NCI-H1105 (cell line): ENCODE results near the gene SMG9.

ENCODE experiments used
- DNase-seq: peaks from one replicate; lab custom pipeline; 2025; lab: John Stamatoyannopoulos, UW

Gene SMG9, protein sequence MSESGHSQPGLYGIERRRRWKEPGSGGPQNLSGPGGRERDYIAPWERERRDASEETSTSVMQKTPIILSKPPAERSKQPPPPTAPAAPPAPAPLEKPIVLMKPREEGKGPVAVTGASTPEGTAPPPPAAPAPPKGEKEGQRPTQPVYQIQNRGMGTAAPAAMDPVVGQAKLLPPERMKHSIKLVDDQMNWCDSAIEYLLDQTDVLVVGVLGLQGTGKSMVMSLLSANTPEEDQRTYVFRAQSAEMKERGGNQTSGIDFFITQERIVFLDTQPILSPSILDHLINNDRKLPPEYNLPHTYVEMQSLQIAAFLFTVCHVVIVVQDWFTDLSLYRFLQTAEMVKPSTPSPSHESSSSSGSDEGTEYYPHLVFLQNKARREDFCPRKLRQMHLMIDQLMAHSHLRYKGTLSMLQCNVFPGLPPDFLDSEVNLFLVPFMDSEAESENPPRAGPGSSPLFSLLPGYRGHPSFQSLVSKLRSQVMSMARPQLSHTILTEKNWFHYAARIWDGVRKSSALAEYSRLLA

DNA sequence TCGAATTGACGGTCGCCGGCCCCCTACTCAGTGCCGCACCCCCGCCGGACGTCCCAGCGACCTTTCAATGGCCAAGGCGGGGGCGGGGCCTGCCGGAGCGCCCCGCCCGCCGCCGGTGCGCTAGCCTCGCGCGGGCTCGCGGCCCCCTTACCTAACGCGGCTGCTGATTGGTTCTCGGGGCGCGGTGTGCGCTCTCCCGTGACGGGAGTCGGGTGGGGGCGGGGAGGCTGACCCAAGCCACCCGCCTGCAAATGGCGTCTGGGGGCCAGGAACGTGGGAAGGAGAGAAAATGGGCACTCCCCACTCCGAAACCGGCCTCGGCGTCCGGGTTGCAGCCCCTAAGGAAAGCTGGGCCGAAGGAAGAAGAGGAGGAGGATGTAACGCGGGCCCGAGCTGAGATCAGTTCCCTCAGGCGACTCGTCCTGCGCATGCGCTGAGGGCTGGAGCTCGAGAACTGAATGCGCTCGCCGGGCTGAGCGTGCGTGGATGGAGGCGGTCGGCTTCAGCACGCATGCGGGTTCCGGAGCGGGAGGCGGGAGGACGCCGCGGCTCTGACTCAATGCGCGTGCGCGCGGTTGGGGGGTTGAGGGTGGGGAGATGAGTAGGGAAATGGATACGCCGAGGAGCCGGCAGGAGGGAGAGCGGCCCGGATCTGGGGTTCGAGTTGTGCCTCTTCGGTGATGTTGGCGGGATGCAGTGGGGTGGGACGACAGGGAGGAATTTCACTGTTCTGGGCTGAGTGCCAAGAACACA lies at the start of gene SMG9:
SMG9 (minus strand) TSS at position 460 of the 753 bp plus-strand sequence. CDS start 4,221 bp downstream, outside the sequence.
- peak; percentile 96 for DNase-seq

DNA sequence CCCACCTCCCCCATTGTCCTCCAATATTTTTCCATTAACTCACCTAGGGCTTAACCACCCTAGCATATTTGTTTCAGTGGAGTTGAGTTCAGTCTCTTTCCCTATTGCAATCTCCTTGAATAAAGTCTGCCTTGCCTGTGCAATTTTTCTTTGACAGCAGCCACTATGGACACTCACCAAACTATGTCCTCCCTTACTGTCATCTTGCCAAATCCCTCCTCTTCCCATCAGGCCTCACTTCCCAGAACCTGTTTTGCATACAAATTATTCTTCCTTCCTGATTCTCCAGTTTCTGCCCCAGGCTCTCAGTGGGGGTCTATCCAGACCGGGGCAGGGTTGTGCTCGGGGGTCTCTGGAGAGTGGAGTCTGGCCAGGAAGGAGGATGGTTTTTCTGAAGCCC lies 49.7 kb upstream of the SMG9 start:
- no peak for DNase-seq

DNA sequence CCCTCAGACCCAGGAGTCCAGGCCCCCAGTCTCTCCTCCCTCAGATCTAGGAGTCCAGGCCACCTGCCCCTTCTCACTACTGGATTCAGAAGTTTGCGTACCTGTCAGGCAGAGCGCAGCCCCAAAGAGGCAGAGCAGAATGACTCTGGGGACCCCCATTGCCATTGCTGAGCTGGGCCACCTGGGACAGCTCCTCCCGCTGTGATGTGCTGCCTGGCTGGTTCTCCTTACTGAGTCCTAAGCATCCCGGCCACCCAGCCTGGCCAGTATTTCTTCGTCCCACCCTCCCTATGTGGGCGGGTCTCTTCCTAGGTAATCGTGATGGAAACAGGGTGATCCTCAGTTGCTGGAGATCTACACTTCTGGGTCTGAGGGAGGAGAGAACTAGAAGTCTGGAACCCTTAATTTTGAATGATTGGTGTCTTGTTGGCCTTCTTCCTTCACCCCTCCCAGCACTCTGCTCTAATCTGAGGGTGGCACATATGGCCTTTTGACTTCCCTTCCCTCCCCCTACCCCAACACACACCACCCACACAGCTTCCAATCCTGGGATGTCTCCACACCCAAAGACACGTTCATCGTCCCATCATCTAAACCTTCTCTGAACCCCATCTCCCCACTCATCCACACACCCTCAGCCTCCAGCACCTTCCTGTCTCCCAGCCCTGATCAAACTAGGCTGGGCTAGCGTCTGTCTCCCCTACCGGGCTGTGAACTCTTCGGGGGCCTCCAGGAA lies 47.6 kb upstream of the SMG9 start, which contains the start of gene LYPD5:
LYPD5 (minus strand) TSS at position 232 of the 736 bp plus-strand sequence; CDS start at position 165, 67 bp downstream.
- DNase-seq = no peak

DNA sequence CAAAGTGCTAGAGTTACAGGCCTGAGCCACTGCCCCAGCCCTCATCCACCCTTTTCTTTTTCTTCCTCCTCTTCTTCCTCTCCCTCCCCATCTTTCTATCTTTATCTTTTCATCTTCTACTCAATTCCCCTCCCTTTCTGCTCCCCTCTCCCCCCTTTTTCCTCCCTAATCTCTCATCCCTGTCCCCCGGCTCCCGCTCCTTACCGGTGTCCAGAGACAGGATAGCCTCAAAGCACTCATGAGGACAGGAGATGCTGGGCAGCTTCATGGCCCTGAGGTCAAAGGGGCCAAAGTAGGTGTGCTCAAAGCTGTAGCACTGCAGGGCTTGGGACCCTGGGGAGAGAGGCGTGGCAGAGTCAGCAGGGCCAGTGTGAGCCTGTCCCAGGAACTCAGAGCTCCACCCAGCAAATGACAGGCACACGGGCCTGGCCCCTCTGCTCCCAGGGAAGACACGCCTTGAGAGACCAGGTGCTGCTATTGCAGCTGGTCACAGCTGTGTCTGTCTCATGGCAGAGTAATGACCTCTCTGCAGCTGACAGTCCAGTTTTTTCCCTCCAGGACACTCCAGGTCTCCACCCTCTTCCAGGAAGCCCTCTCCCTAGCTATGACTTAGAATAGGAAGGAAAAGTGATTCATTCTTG lies 44.9 kb upstream of the SMG9 start:
- DNase-seq = no peak

DNA sequence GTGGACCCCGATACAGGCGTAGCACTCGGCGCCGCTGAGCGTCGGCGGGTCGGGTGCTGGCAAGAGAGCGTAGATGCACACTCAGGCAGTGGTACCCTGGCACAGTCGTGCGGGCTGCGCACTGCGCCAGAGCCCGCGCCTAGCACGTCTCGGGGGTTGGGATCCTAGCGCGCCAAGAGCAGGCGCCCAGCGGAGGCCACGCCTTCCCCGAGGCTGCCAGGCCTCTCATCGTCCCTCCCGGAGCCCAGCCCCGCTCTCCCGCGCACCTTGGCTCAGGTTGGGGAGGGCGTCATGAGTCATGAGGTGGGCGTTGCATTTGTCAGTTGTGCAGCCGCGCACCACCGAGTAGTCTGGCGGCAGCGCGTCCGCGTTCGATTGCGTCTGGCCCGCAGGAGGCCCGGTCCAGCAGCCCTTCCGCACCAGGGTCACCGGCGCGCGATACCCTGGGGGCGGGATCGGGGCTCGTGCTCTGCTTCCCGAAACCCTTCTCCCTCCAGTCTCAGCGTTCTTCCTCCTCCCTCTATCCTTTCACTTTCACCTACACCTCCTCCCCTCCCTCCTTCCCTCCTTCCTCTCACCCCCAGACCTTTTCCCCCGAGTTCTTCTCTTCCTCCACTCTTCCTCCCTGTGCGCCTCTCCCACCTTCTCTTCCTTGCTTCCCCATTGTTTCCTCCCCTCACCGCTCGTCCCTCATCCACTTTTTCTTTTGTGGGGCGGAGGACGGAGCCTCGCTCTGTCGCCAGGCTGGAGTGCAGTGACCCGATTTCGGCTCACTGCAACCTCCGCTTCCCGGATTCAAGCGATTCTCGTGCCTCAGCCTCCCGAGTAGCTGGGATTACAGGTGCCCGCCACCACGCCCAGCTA lies 44.0 kb upstream of the SMG9 start:
- no peak for DNase-seq

DNA sequence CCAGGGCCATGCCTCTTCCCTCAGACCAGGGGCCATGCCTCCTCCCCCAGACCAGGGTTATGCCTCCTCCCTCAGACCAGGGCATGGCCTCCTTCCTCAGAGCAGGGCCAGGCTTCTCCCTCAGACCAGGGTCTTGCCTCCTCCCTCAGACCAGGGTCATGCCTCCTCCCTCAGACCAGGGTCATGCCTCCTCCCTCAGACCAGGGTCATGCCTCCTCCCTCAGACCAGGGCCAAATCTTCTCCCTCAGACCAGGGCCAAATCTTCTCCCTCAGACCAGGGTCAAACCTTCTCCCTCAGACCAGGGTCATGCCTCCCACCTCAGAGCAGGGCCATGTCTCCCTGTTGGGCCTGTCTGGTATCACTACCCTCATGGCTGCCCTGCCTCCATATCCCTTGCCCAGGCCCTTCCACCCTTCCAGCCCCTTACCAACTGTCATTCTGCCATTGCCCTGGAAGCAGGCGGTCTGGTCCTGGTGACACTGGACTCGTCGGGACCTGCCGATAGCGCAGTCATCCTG lies 43.3 kb upstream of the SMG9 start:
- no peak for DNase-seq

DNA sequence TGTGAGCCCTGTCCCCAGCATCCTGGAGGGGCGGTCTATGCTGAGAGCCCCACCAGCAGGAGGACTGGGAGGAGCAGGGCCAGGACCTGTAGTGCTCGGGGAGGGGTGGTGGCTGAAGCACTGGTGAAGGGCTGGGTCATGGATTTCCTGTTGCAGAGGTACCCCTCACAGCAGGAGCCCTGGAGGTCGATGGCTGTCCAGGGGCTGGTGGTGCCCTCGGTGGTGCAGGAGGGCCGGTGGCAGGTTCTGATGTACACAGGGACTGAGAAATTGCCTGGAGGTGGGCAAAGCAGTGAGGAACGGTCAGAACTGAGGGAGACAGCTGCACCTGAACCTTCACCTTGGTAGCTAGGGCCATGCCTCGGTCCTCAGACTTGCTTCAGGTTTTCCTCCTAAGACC lies 42.8 kb upstream of the SMG9 start:
- no peak for DNase-seq

DNA sequence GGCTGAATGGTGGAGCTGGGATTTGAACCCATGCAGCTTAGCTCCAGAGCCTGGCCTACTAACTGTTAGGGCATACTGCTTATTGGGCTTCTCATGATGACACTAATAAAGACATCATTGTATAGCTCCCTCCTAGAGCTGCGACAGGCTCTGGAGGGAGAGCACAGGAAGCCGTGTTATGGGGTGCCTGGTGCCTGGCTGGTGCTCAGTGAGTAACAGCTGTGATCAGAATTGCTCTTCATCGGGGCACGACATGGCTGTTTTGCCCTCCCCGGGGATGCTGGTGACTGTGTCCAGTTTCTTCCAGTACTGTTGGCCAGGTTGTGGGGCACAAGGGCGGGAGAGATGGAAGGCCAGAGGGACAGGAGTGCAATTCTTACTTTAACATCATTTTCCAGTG lies 42.4 kb upstream of the SMG9 start:
- DNase-seq = no peak

DNA sequence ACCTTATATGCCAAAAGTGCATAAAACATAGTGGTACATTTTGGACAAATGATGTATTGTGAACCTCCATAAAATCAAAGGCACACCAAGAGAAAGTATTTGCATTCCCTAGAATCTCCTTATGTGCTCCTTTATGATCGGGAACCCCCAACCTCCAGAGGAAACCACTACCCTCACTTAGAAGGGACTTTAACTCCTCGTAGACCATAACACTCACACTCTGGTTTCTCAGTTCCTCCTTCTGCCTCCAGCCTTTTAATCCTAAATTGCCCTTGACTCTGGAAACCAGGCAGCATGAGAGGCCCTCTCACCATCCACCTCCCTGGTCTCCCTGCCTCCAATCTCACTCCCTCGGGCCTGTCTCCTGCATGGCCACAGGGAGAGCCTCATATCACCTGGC lies 35.8 kb upstream of the SMG9 start:
- DNase-seq = no peak

DNA sequence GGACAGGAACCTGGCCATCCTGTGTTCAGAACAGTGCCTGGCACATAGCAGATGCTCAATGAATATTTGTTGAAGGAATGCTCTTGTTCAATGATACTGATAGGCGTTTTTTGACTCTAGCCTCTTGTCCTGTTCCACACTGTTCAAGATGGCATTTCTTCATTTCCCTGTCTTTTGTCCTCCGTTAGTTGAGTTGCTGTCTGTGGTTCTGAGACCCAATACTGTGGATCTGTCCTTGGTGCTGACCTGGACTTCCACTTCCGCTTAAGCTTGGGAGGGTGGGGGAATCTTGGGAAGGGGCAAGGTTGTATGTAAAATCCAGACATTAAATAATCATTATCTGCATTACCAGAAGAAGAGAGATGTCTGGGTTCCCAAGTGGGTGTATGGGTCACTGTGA lies 34.3 kb upstream of the SMG9 start:
- DNase-seq = no peak

DNA sequence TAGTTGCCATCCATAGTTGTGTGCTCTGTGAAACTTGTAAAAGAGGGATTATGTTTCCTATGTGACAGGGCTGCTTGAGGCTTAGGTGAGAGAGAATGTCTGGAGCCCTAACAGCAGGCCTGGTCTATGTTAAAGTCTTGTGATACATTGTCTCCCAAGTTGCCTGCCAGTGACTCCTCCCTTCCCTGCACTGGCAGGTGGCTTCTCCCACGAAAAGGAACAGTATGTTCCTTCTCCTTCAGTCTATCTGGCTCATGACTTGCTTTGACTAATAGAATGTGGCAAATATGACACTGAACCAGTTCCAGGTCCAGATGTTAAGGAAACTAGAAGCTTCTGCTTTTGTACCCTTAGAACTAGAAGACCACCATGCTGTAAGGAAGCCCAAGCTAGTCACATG lies 31.9 kb upstream of the SMG9 start:
- DNase-seq = no peak

DNA sequence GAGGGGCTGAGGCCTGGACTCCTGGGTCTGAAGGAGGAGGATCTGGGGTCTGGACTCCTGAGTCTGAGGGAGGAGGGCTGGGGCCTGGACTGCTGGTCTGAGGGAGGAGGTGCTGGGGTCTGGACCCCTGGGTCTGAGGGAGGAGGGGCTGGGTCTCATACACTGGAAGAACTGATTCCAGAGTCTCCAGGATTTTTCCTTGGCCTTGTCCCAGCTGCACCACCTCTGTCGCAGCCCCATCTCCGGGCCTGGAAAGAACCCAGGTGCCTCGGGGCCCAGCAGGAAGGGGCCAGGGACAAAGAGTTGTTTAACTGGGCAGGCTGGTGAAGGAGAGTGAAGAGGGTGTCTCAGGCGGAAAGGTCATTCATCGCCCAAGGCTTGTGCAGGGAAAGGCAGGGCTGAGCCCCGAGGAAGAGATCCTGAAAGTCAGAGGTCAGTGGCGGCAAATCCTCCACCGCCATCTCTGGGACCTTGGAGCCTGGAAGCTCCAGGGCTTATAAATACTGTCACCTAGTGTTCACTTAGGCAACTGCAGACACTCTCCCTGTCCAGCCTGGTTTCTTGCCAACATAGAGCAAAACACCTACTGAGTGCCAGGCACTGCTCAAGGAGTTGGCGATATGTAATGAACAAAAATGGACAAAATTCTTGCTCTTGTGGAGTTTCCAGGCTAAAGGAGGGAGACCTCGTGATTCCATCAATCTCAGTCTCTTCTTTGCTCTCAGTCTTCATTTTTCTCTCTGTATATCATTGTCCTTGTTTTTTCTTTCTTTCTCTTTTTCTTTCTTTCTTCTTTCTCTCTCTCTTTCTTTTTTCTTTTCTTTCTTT lies 30.4 kb upstream of the SMG9 start:
- peak; percentile 64 for DNase-seq

DNA sequence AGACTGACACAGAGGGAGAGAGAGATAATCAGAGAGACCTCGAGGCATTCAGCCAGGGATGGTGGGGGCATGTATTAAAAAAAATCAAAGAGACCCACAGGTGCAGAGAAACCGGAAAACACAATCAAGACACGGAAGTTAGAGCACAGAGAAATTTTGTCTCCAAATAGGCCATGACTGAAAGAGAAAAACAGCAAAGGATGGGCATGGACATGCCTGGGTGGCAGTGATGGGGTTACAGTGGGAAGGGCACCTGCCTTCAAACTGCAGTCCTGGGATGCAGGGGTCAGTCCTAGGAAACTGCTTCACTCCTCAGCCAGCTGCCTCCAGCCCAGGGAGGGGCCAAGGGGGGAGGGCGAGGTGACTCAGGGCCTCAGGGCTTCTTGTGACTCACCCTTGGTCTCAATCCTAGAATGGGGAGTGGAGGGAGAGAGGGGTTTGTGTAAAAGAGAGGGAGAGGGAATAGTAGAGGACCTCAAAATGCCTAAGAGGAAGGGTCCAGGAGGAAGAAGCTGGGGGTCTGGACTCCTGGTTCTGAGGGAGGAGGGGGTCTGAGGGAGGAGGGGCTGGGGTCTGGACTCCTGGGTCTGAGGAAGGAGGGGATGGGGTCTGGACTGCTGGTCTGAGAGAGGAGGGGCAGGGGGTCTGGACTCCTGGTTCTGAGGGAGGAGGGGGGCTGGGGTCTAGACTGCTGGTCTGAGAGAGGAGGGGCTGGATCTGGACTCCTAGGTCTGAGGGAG lies 29.6 kb upstream of the SMG9 start:
- DNase-seq = no peak

DNA sequence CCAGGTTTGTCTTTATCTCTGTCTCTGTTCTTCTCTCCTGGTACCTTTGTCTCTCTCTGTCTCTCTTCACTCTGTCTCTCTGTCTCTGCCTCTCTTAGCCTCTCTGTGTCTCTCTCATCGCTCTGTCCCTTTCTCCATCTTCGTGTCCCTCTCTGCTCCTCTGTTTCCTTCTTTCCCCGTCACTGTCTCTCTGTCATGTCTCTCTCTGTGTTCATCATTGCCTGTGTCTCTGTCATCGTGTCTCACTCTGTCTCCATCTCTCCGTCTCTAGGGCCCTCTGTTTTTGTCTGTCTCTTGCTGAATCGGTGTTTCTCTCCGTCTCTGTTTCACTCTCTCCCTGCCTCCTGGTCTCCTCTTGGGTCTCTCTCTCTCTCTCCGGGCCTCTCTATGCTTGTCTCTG lies 28.9 kb upstream of the SMG9 start:
- DNase-seq = no peak

DNA sequence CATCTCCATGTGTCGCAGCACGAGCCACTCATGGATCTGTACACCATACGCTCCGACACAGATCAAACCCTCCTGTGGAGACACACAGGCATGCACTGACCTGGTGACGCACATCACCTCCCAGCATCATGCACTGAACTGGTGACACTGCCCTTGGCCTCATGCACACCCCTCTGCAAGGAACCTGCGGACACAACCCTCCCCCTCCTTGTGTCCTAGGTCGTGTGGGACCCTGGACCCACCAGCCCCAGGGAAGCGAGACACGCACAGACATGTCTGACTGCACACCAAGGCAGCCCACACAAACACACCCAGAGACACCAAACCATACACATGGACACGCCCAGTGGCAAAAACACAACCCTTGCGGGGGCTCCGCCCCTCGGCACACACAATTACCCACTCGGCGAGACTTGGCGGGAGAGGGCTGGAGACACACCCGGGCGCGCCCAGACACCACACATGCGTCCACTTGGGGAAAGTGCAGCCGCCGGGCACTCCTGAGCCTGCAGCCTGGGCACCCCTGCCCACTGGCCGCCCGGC lies 28.0 kb upstream of the SMG9 start:
- no peak for DNase-seq

DNA sequence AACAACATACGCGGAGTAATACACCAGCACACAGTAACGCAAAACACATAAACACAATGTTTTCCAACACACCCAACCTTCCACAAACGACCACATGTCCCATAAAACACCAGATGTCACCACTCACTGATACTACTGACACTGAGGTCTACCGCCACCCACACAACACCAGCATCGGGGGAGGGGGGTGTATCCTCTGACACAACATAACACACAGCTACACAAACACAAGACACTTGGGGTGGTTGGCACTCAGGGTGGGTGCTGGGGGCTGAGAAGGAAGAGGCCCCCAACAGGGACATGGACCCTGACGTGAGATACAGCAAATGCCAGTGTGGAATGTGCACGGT lies 27.5 kb upstream of the SMG9 start:
- no peak for DNase-seq

DNA sequence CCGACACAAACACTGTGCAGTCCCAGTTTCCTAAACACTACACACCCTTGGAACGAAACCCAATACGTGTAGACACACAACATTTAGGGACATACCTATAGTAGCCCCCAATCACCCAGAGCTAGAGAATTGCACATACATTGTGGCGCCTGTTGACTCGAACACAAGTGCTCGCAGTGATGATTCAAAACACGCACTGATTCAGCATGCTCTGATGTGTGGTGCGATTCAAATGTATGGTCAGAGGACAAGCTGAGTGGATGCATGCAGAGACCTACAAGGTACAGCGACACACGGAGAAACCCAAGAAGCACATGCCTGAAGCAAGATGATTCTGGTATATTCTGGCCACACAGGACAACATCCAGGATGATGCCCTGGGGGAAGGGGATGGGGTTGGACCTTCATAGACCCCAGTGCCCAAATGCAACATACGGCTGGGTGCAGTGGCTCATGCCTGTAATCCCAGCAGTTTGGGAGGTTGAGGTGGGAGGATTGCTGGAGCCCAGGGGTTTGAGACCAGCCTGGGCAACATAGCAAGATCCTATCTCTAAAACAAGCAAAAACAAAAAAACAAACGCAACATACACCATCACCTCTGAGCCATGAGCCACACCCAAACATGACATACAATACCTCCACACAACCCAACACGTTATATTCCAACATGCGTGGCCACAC lies 27.0 kb upstream of the SMG9 start:
- no peak for DNase-seq
